Tibial artery (tissue), 4 donors: ENCODE measurements around the gene PARM1.
A peak's percentile ranks its signal among the peaks of the same experiment; 100 is the strongest.

Source experiments
- DNase-seq, 2 donors: peaks; one replicate each; pipeline ENCODE4 v3.0.0-alpha.2; 2019
- H3K27ac ChIP-seq, 2 donors: fragments of 200-600 bp; sonication (generic) in 1 of 2; 1 replicate in 1 of 2; 2 replicates in 1 of 2; pipeline ENCODE4 v1.5.1; 2018 to 2019; ENCODE audit warnings: mild to moderate bottlenecking in 1 of 2
- H3K27me3 ChIP-seq, 2 donors: fragments of 200-600 bp; sonication (generic) in 1 of 2; one replicate each; pipeline versions ENCODE4 v1.5.1 to v1.6.0; 2016 to 2019
- H3K36me3 ChIP-seq, 3 donors: fragments of 200-600 bp; sonication (generic) in 2 of 3; one replicate each; pipeline ENCODE4 v1.5.1; 2016 to 2019; ENCODE audit warnings: mild to moderate bottlenecking in 2 of 3
- H3K4me1 ChIP-seq, 4 donors: fragments of 200-600 bp; sonication (generic) in 2 of 4; 1 replicate in 3 of 4; 2 replicates in 1 of 4; pipeline ENCODE4 v1.5.1; 2016 to 2019
- H3K4me3 ChIP-seq, 2 donors: fragments of 200-600 bp; sonication (generic) in 1 of 2; 1 replicate in 1 of 2; 2 replicates in 1 of 2; pipeline ENCODE4 v1.5.1; 2018 to 2019; ENCODE audit warnings: mild to moderate bottlenecking in 2 of 2
- H3K9me3 ChIP-seq, 3 donors: fragments of 200-600 bp; sonication (generic) in 1 of 3; one replicate each; pipeline ENCODE4 v1.5.1; 2016 to 2019
- CTCF ChIP-seq, 2 experiments: fragments of 200-600 bp in 1 of 2; fragments of 450-650 bp in 1 of 2; IDR thresholded peaks; one replicate each; pipeline ENCODE4 v1.5.1; 2017 to 2019; ENCODE audit warnings: antibody characterized with exemption in 2 of 2, mild to moderate bottlenecking in 1 of 2, moderate library complexity in 1 of 2
- intact Hi-C: fragments of 100-400 bp; cut with DNase I; formaldehyde crosslinking; loops from one replicate; pipeline ENCODE4 v1.15.0; 2023; ENCODE audit warnings: low total_unique reads

Gene PARM1

GRCh38 chr4:75001871-75002270 is 69.0 kb downstream of the PARM1 start:
- no peaks in the 10 kb centered on the region for H3K9me3 ChIP-seq
- peak overlapping the region; percentile 0 to 62 for H3K27ac ChIP-seq
- TF ChIP-seq CTCF (IDR thresholded peaks at IDR 0.05), result no peak
- H3K36me3 ChIP-seq, result no peaks in the 10 kb centered on the region
- no peak overlapping the region for H3K4me3 ChIP-seq
- peaks cover 0 to 79% (median 28%) of the 10 kb centered on the region in 4 donors for H3K4me1 ChIP-seq
- intact Hi-C loops, result no loop called here
- DNase-seq, result no peak
- no peaks in the 10 kb centered on the region for H3K27me3 ChIP-seq

GRCh38 chr4:75002381-75002780 is 69.5 kb downstream of the PARM1 start:
- no peak for TF ChIP-seq CTCF (IDR thresholded peaks at IDR 0.05)
- Histone ChIP-seq H3K36me3 (no peaks in the 10 kb centered on the region), H3K27ac (peak overlapping the region; percentile 0 to 62), H3K9me3 (peaks cover 0 to under 1% (median 0%) of the 10 kb centered on the region in 3 donors), H3K27me3 (no peaks in the 10 kb centered on the region), H3K4me3 (no peak overlapping the region), H3K4me1 (peaks cover 0 to 74% (median 26%) of the 10 kb centered on the region in 4 donors)
- intact Hi-C loops, result no loop called here
- no peak for DNase-seq

GRCh38 chr4:75003979-75004378 is 71.1 kb downstream of the PARM1 start:
- intact Hi-C loops, result no loop called here
- Histone ChIP-seq H3K4me1 (peaks cover 0 to 58% (median 22%) of the 10 kb centered on the region in 4 donors), H3K36me3 (no peaks in the 10 kb centered on the region), H3K27me3 (no peaks in the 10 kb centered on the region), H3K9me3 (peaks cover 0 to 4% (median 0%) of the 10 kb centered on the region in 3 donors), H3K4me3 (no peak overlapping the region), H3K27ac (peak overlapping the region; percentile 22 to 62)
- DNase-seq, result no peak
- TF ChIP-seq CTCF (IDR thresholded peaks at IDR 0.05), result no peak

GRCh38 chr4:75004755-75005668 is 72.1 kb downstream of the PARM1 start:
- Histone ChIP-seq H3K27me3 (no peaks in the 10 kb centered on the region), H3K36me3 (no peaks in the 10 kb centered on the region), H3K4me1 (peaks cover 0 to 48% (median 22%) of the 10 kb centered on the region in 4 donors), H3K9me3 (peaks cover 0 to 4% (median 0%) of the 10 kb centered on the region in 3 donors), H3K27ac (peak overlapping the region in 1 of 2 donors; percentile 62), H3K4me3 (no peak overlapping the region)
- peak in 1 of 2 donors; percentile 82 for DNase-seq
- intact Hi-C loops, result no loop called here
- no peak for TF ChIP-seq CTCF (IDR thresholded peaks at IDR 0.05)

GRCh38 chr4:75005727-75006126 is 72.8 kb downstream of the PARM1 start:
- no peak for DNase-seq
- Histone ChIP-seq H3K27ac (peak overlapping the region in 1 of 2 donors; percentile 62), H3K4me3 (no peak overlapping the region), H3K4me1 (peaks cover 0 to 44% (median 22%) of the 10 kb centered on the region in 4 donors), H3K9me3 (peaks cover 0 to 4% (median 0%) of the 10 kb centered on the region in 3 donors), H3K36me3 (no peaks in the 10 kb centered on the region), H3K27me3 (no peaks in the 10 kb centered on the region)
- intact Hi-C loops, result no loop called here
- TF ChIP-seq CTCF (IDR thresholded peaks at IDR 0.05), result no peak
